Subcutaneous abdominal adipose tissue (tissue), 5 donors: ENCODE results near the gene ALDOA.

Experiments
- H3K27ac ChIP-seq: one replicate; pipeline ENCODE4 v1.7.0; 2013; ENCODE audit warnings: low read depth, mild to moderate bottlenecking, inconsistent platforms, low read length, moderate library complexity
- H3K27me3 ChIP-seq, 5 donors: one replicate each; pipeline ENCODE4 v1.7.0; 2013; ENCODE audit warnings: low read length in 5 of 5, inconsistent platforms in 1 of 5; ENCODE audit not compliant: control insufficient read depth in 5 of 5, insufficient read depth in 4 of 5
- H3K36me3 ChIP-seq, 5 donors: one replicate each; pipeline ENCODE4 v1.7.0; 2013; ENCODE audit warnings: low read length in 5 of 5; ENCODE audit not compliant: control insufficient read depth in 5 of 5, insufficient read depth in 5 of 5
- H3K4me1 ChIP-seq, 5 donors: one replicate each; pipeline ENCODE4 v1.7.0; 2013; ENCODE audit warnings: low read length in 5 of 5, mild to moderate bottlenecking in 3 of 5, moderate library complexity in 1 of 5; ENCODE audit not compliant: control insufficient read depth in 5 of 5, insufficient read depth in 5 of 5
- H3K4me3 ChIP-seq, 5 donors: one replicate each; pipeline ENCODE4 v1.7.0; 2013; ENCODE audit warnings: low read length in 5 of 5, low read depth in 1 of 5
- H3K9ac ChIP-seq, 5 donors: one replicate each; pipeline ENCODE4 v1.7.0; 2013; ENCODE audit warnings: low read length in 5 of 5, mild to moderate bottlenecking in 4 of 5, moderate library complexity in 3 of 5
- H3K9me3 ChIP-seq, 5 donors: one replicate each; pipeline ENCODE4 v1.7.0; 2013; ENCODE audit warnings: low read length in 5 of 5; ENCODE audit not compliant: control insufficient read depth in 5 of 5
- donor health status: healthy.
- donor health status: healthy.
- donor health status: healthy.
- donor health status: healthy.
- donor health status: healthy.

ALDOA gene

DNA sequence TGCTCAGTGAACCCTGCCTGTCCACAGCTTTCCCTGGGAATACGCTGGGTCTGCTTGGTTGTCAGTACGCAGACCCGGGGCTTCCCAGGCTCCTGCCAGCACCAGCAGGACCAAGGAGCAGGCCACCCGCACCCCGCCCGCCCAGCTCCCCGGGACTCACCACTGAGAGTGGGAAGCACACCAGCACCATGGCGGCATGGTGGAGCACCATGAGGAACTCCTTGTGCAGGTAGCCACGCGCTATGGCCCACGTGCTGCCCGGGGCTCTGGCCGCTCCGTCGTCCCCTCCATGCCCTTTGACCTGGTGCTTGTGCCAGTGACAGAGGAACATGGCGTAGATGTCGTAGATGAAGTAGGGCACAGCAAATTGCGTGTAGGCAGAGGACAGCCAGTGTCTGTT is 39.1 kb upstream of the ALDOA start:
- H3K9me3 ChIP-seq: no peaks in the 10 kb centered on the region
- H3K4me3 ChIP-seq: no peak overlapping the region
- no peaks in the 10 kb centered on the region for H3K36me3 ChIP-seq
- H3K9ac ChIP-seq: no peak overlapping the region
- peaks cover 29 to 56% (median 49%) of the 10 kb centered on the region in 5 donors for H3K27me3 ChIP-seq
- no peak overlapping the region for H3K27ac ChIP-seq
- peaks cover 0 to 9% (median 4%) of the 10 kb centered on the region in 5 donors for H3K4me1 ChIP-seq

DNA sequence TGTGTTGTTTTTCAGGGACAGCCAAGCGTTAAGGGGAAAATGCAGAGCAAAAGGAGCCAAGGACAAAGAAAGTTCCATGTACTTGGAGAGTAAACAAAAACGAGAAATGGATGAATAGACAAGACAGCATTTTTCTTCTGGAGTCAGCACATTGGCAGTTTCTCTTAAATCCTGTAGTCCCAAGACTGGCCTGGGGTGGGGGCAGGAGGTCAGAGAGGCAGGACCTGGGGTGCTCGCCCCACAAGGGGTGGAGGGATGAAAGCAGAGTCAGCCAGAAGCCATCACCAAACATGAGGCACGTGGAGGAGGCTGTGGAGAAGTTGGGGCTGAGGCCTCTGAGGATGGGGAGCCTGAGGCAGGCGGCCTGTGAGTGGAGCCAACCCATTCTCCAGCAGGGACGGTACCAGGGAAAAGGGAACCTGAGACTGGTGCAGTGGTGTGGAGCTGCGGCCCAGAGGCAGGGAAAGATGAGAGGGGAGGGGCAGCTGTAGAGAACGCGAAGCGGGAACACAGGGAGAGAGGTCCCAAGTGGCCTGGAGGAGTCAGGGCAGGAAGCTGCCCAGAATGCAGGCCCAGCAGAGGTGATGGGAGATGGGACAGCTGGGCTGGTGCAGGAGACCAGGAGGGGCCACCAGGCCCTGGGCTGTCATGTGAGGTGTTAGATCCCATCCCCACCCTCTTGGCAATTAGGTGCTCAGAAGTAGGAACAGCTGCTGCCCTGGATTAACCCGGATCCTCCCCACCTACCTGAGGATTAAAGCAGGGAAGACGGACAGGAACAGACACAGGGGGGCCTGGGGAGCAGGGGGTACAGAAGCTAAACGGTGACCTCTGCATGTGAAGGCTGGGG is 37.7 kb upstream of the ALDOA start:
- H3K36me3 ChIP-seq: no peaks in the 10 kb centered on the region
- peaks cover 0 to 4% (median 0%) of the 10 kb centered on the region in 5 donors for H3K4me1 ChIP-seq
- peaks cover 39 to 64% (median 61%) of the 10 kb centered on the region in 5 donors for H3K27me3 ChIP-seq
- H3K4me3 ChIP-seq: no peak overlapping the region
- no peak overlapping the region for H3K27ac ChIP-seq
- no peak overlapping the region for H3K9ac ChIP-seq
- H3K9me3 ChIP-seq: no peaks in the 10 kb centered on the region

DNA sequence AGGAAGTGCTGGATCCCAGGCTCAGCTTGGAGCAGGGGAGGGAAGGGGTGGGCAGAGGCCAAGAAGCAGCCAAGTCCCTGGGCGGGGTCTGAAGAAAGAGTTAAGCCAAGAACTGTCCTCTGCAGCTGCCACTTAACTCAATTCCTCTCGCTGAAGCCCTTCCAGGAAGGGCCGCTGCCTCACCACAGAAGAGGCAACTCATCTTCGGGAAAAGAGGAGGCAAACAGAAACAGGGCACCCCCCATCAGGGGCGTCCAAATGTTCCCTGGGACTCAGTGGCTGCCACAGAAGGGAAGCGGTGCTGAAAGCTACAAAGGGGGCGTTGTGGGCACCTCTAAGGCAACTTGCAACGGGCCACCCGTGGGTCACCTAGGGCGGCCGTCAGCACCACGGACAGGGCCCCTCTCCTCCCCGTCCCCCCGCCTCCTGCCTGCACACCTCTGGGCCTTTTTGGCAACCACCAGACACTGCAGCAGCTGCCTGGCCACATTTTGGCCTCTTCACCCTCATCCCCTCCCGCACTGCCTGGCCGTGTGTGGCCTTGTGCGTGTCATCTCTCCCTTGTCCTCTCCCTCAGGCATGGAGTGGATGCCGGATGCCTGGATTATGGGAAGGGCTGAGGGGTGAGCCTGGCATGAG is 37.0 kb upstream of the ALDOA start:
- Histone ChIP-seq H3K9ac (no peak overlapping the region), H3K27ac (no peak overlapping the region), H3K4me1 (peaks cover 0 to 4% (median 0%) of the 10 kb centered on the region in 5 donors), H3K27me3 (peaks cover 39 to 68% (median 64%) of the 10 kb centered on the region in 5 donors), H3K9me3 (no peaks in the 10 kb centered on the region), H3K4me3 (no peak overlapping the region), H3K36me3 (no peaks in the 10 kb centered on the region)

DNA sequence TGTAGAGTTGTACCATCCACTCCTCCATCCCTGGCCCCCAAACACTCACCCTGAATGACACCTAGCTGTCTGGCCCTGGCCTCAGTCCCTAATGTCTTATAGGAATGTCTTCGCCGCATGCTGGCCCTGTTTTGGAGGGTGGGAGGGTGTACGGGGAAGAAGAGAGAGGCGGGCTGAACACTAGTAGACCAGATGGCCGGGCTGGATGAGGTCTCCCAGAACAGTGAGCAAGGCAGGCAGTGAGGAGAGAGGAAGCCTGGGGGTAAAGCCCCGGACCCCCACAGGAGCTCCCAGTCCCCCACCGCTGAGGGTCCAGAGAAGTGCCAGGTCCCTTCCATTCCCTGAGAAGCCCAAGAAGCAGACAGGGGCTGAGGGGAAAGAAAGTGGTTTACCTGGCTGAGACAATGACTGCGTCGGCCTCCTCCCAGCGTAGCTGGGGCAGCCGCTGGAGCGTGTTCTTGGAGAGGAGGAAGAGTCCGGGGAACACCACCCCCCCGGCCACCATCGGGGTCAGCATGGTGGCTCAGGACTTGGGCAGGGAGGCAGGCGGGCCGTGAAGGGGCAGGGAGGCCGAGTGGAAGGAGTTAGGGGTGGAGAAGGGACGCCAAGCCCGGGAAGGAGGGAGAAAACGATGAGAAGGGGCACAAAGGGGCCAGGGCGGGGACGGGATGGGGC is 35.4 kb upstream of the ALDOA start:
- no peak overlapping the region for H3K9ac ChIP-seq
- no peak overlapping the region for H3K27ac ChIP-seq
- peaks cover 38 to 71% (median 66%) of the 10 kb centered on the region in 5 donors for H3K27me3 ChIP-seq
- H3K9me3 ChIP-seq: no peaks in the 10 kb centered on the region
- no peaks in the 10 kb centered on the region for H3K36me3 ChIP-seq
- no peak overlapping the region for H3K4me3 ChIP-seq
- H3K4me1 ChIP-seq: peaks cover 0 to 4% (median 0%) of the 10 kb centered on the region in 5 donors

DNA sequence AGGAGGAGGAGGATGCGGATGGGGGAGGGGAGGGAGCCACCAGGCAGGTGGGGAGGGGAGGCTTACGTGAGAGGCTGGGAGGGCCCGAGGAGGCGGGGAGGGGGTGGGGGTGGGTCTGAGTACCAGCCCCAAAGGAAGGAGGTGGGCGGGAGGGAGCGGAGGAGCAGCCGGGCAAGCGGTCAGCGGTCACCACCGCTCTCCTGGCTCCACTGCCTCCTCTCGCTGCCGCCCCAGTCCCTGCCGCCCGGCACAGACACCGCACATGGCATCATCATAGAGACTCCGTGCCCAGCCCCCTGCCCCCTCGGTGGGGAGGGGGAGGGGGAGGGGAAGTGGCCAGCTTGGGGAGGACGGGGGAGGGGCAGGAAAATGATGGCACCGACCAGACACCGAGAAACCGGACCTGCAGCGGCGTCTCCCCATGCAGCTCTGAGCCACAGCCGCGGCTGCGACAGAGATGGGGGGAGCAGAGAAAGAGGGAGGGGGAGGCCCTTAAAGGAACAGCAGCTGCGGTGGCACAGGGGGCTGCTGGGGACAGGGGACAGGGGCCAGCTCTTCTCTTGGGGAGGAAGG is 34.6 kb upstream of the ALDOA start, which contains the start of gene TLCD3B:
TLCD3B (minus strand) TSS at position 431 of the 573 bp plus-strand sequence. CDS start 744 bp downstream, outside the sequence.
- Histone ChIP-seq H3K4me1 (peaks cover 0 to 4% (median 0%) of the 10 kb centered on the region in 5 donors), H3K36me3 (no peaks in the 10 kb centered on the region), H3K4me3 (no peak within 1 kb of the TSS), H3K27me3 (peaks cover 33 to 66% (median 62%) of the 10 kb centered on the region in 5 donors), H3K9ac (no peak within 1 kb of the TSS), H3K9me3 (no peaks in the 10 kb centered on the region), H3K27ac (no peak within 1 kb of the TSS)

DNA sequence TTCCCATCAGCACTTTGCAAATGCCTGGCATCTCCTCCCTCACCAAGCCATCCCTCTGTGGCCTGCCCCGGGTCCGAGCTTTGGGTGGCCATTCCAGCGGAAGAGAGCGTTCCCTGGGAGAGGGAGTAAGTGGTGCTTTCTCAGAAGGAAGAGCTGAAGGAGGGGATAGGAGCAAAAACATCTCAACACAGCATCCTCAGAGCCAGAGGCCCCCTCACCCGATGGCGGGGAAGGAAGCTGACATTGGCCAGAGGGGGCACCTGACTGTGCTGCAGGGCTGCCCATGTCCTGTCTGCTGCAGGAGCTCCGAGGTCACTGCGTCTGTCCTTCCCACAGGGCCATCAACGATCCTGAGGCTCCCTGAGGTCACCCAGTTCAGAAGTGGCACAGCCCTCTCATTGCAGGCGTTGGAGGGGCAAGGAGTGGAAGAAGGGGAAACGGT is 34.1 kb upstream of the ALDOA start:
- no peaks in the 10 kb centered on the region for H3K9me3 ChIP-seq
- H3K4me3 ChIP-seq: no peak overlapping the region
- peaks cover 0 to 4% (median 0%) of the 10 kb centered on the region in 5 donors for H3K4me1 ChIP-seq
- no peaks in the 10 kb centered on the region for H3K36me3 ChIP-seq
- no peak overlapping the region for H3K27ac ChIP-seq
- H3K9ac ChIP-seq: no peak overlapping the region
- H3K27me3 ChIP-seq: peaks cover 36 to 66% (median 58%) of the 10 kb centered on the region in 5 donors

DNA sequence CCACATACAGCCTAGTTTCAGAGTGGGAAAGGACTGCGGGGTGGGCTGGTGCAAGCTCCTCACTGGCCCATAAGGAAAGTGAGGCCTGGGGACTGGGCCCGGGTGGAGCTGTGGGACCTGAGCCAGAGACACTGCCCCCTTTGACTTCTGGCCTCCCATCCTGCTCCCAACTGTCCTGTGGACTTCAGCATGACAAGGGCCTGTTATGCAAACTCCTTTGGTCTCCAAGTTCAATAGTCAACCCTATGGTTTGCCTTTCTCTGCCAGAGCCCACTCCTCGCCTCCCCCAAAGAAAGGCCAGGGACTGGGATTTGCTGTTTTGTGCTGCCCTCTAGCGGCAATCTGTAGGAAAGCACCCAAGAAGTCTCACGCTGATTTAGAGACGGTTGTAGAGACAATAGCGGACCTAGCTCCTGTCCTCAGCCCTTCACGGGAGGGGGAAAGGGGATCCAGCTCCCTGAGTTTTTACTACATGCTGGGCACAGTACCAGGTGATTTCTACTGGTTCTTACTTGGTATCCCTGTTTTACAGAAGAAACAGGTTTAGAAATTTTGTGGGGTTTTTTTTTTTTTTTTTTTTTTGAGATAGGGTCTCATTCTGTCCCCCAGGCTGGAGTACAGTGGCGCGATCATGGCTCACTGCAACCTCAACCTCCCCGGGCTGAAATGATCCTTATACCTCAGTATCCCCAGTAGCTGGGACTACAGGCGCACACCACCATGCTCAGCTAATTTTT is 33.3 kb upstream of the ALDOA start:
- Histone ChIP-seq H3K4me1 (peaks cover 0 to 4% (median 0%) of the 10 kb centered on the region in 5 donors), H3K9ac (no peak overlapping the region), H3K27ac (no peak overlapping the region), H3K4me3 (no peak overlapping the region), H3K27me3 (peaks cover 33 to 59% (median 50%) of the 10 kb centered on the region in 5 donors), H3K36me3 (no peaks in the 10 kb centered on the region), H3K9me3 (no peaks in the 10 kb centered on the region)

DNA sequence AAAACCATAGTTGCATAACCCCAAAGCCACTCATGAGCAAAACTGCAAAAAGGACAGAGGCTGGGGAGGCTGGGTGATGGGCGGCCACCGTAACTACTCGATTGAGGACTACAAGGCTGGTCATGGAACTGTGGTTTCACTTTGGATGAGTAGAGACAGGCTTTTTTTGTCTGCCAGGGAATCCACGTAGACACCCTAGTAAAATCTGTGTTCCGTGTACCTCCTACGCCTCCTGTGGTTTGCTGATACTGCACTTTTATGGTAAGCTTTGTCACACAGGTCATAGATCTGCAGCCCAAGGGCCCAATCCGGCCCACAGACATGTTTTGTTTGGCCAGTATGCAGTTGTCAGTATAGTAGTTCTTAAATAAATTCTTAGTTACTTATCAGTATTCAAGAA is 32.3 kb upstream of the ALDOA start:
- Histone ChIP-seq H3K9me3 (no peaks in the 10 kb centered on the region), H3K4me3 (no peak overlapping the region), H3K9ac (no peak overlapping the region), H3K4me1 (peaks cover 0 to 4% (median 0%) of the 10 kb centered on the region in 5 donors), H3K27me3 (peaks cover 33 to 49% (median 43%) of the 10 kb centered on the region in 5 donors), H3K27ac (no peak overlapping the region), H3K36me3 (no peaks in the 10 kb centered on the region)

DNA sequence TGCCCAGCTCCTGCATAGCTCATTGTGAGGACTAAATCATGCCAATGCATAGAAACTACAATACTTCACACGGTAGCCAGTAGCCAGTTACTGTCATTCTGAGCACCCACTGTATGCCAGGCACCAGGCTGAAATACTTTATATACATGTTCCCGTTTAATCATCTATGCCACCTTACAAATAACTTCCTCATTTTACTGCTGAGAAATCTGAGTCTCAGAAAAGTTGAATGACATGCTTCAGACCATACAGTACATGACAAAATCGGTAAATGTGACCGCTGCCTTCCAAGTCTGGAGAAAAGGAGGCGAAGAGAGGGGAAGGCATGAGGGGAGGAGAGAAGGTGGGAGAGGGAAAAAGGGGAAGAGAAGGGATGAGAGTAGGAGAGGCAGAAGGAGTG is 25.3 kb upstream of the ALDOA start:
- Histone ChIP-seq H3K36me3 (no peaks in the 10 kb centered on the region), H3K4me3 (no peak overlapping the region), H3K9me3 (no peaks in the 10 kb centered on the region), H3K27ac (no peak overlapping the region), H3K27me3 (peaks cover 0 to 4% (median 1%) of the 10 kb centered on the region in 5 donors), H3K9ac (no peak overlapping the region), H3K4me1 (no peaks in the 10 kb centered on the region)
